ENCODE data around the gene AUTS2. TPM values are rescaled to one million over a fixed set of nuclear protein-coding genes. Genes with fewer than 3 reads are reported as not detected.

Gene AUTS2
- total RNA-seq, 1 donor from 2014 or later, result 80.6 TPM

- TF ChIP-seq, protein P1, sequence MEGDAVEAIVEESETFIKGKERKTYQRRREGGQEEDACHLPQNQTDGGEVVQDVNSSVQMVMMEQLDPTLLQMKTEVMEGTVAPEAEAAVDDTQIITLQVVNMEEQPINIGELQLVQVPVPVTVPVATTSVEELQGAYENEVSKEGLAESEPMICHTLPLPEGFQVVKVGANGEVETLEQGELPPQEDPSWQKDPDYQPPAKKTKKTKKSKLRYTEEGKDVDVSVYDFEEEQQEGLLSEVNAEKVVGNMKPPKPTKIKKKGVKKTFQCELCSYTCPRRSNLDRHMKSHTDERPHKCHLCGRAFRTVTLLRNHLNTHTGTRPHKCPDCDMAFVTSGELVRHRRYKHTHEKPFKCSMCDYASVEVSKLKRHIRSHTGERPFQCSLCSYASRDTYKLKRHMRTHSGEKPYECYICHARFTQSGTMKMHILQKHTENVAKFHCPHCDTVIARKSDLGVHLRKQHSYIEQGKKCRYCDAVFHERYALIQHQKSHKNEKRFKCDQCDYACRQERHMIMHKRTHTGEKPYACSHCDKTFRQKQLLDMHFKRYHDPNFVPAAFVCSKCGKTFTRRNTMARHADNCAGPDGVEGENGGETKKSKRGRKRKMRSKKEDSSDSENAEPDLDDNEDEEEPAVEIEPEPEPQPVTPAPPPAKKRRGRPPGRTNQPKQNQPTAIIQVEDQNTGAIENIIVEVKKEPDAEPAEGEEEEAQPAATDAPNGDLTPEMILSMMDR (IDR thresholded peaks at IDR 0.05), result no peak
- no peaks in the 10 kb centered on the region for H3K9me3 Mint-ChIP-seq (ENCODE audit: unreplicated experiment)
- H3K27me3 Mint-ChIP-seq (ENCODE audit: unreplicated experiment), result no peaks in the 10 kb centered on the region
- H3K4me3 Mint-ChIP-seq (ENCODE audit: unreplicated experiment), result no peak overlapping the region
- H3K36me3 Mint-ChIP-seq (ENCODE audit: unreplicated experiment), result no peaks in the 10 kb centered on the region
- no peak for DNase-seq (ENCODE audit: extremely low spot score, unreplicated experiment)
- no peak overlapping the region for H3K27ac Mint-ChIP-seq (ENCODE audit: unreplicated experiment)
- H3K4me1 Mint-ChIP-seq (ENCODE audit: unreplicated experiment), result peaks cover 54% of the 10 kb centered on the region
Measured at GRCh38 chr7:69654849-69655707, 56.8 kb downstream of the AUTS2 start.

GRCh38 chr7:69656077-69656476 lies 57.8 kb downstream of the AUTS2 start:
- Mint-ChIP-seq H3K4me1 (ENCODE audit: unreplicated experiment) (peaks cover 61% of the 10 kb centered on the region), H3K36me3 (ENCODE audit: unreplicated experiment) (no peaks in the 10 kb centered on the region), H3K27me3 (ENCODE audit: unreplicated experiment) (no peaks in the 10 kb centered on the region), H3K9me3 (ENCODE audit: unreplicated experiment) (no peaks in the 10 kb centered on the region), H3K27ac (ENCODE audit: unreplicated experiment) (peak overlapping the region; percentile 28), H3K4me3 (ENCODE audit: unreplicated experiment) (no peak overlapping the region)
- TF ChIP-seq, protein P1 (IDR thresholded peaks at IDR 0.05), result no peak
- DNase-seq (ENCODE audit: extremely low spot score, unreplicated experiment), result no peak

GRCh38 chr7:69656890-69657289 lies 58.6 kb downstream of the AUTS2 start:
- H3K4me1 Mint-ChIP-seq (ENCODE audit: unreplicated experiment), result peaks cover 61% of the 10 kb centered on the region
- TF ChIP-seq, protein P1 (IDR thresholded peaks at IDR 0.05), result no peak
- no peak overlapping the region for H3K4me3 Mint-ChIP-seq (ENCODE audit: unreplicated experiment)
- H3K36me3 Mint-ChIP-seq (ENCODE audit: unreplicated experiment), result no peaks in the 10 kb centered on the region
- H3K27me3 Mint-ChIP-seq (ENCODE audit: unreplicated experiment), result no peaks in the 10 kb centered on the region
- no peaks in the 10 kb centered on the region for H3K9me3 Mint-ChIP-seq (ENCODE audit: unreplicated experiment)
- DNase-seq (ENCODE audit: extremely low spot score, unreplicated experiment), result no peak
- peak overlapping the region; percentile 62 for H3K27ac Mint-ChIP-seq (ENCODE audit: unreplicated experiment)

- Mint-ChIP-seq H3K36me3 (ENCODE audit: unreplicated experiment) (no peaks in the 10 kb centered on the region), H3K27me3 (ENCODE audit: unreplicated experiment) (no peaks in the 10 kb centered on the region), H3K4me3 (ENCODE audit: unreplicated experiment) (no peak overlapping the region), H3K27ac (ENCODE audit: unreplicated experiment) (no peak overlapping the region), H3K9me3 (ENCODE audit: unreplicated experiment) (no peaks in the 10 kb centered on the region), H3K4me1 (ENCODE audit: unreplicated experiment) (peaks cover 61% of the 10 kb centered on the region)
- DNase-seq (ENCODE audit: extremely low spot score, unreplicated experiment), result no peak
- TF ChIP-seq, protein P1 (IDR thresholded peaks at IDR 0.05), result no peak
Measured at GRCh38 chr7:69657331-69657730, 59.1 kb downstream of the AUTS2 start.

GRCh38 chr7:69657985-69658384 lies 59.7 kb downstream of the AUTS2 start:
- Mint-ChIP-seq H3K4me1 (ENCODE audit: unreplicated experiment) (peaks cover 61% of the 10 kb centered on the region), H3K36me3 (ENCODE audit: unreplicated experiment) (no peaks in the 10 kb centered on the region), H3K27me3 (ENCODE audit: unreplicated experiment) (no peaks in the 10 kb centered on the region), H3K9me3 (ENCODE audit: unreplicated experiment) (no peaks in the 10 kb centered on the region), H3K27ac (ENCODE audit: unreplicated experiment) (no peak overlapping the region), H3K4me3 (ENCODE audit: unreplicated experiment) (no peak overlapping the region)
- TF ChIP-seq, protein P1 (IDR thresholded peaks at IDR 0.05), result no peak
- no peak for DNase-seq (ENCODE audit: extremely low spot score, unreplicated experiment)
